D721Med (cell line): Measurements from ENCODE around the gene HOXA7.

ENCODE experiments used
- DNase-seq: peaks from one replicate; pipeline ENCODE4 v3.0.0; 2011; ENCODE audit warnings: low spot score; ENCODE audit not compliant: insufficient read length
- FAIRE-seq: peaks from 2 replicates; lab custom pipeline; 2011; peaks lifted over from hg19 to GRCh38; lab: Jason Lieb, UNC
- CTCF ChIP-seq: IDR thresholded peaks from 2 replicates; pipeline ENCODE4 v1.5.1; 2012; ENCODE audit warnings: mild to moderate bottlenecking, control low read depth; ENCODE audit not compliant: insufficient read depth; ENCODE audit errors: missing control alignments

HOXA7 gene

DNA sequence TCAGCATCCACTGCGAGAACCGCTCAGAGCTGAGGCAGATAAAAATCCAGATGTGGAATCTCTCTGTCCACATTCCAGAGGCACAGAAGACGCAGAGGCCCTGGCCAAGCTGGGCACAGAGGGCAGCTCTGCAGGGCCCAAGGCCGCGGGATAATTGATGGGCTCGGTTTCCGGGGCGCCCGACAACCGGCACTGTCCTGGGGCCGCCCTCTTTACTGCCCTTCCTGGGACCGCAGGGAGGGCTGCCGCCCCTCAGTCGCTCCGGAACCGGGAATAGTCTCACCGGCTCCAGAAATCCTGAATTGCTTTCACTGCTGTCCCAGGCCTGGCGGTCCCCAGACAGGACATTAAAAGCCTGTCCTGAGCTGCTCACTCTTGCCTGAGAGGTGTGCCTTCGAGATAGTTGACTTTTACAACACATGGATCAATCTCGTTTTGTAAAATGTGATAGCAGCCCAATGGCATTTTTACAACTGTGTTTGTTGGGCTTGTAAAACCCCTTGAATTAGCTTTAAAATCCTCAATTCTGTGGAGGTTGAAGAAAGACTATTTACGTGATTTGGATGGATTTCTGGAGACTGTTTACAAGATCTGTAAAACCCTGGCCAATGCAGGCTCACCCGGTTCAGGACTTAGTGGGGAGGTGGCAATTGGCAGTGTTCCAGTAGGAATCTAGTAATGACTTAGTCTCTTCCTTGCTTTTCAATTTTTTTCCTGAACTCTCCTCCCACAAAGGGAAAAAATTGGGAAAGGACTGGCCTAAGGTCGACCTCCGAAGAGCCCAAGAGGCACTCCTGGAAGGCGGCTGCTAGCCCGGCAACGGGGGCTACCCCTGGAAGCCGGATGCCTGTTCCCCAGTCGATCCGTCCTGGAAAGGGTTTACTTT is 7.5 kb downstream of the HOXA7 start:
- DNase-seq (no peak), FAIRE-seq (no peak)
- TF ChIP-seq CTCF: no peak

- FAIRE-seq: no peak
- DNase-seq: no peak
- no peak for TF ChIP-seq CTCF
Measured at GRCh38 chr7:27148031-27148755, 8.3 kb downstream of the HOXA7 start.

- TF ChIP-seq CTCF: no peak
- DNase-seq (no peak), FAIRE-seq (no peak)
Measured at GRCh38 chr7:27147199-27148030, 9.1 kb downstream of the HOXA7 start, which contains the start of gene HOXA6. TSS of gene HOXA6 (minus strand) at chr7:27147774. CDS start at chr7:27147749, 25 bp downstream.

GRCh38 chr7:27146491-27147198 is 9.8 kb downstream of the HOXA7 start:
- FAIRE-seq (no peak), DNase-seq (no peak)
- TF ChIP-seq CTCF: no peak

GRCh38 chr7:27145914-27146412 is 10.5 kb downstream of the HOXA7 start:
- TF ChIP-seq CTCF: no peak
- FAIRE-seq (no peak), DNase-seq (no peak)
